ENCODE measurements around the gene BBOF1.

BBOF1 gene

GRCh38 chr14:74109369-74109768 is 90.2 kb downstream of the BBOF1 start:
- no peak for DNase-seq

- peak; percentile 63 for DNase-seq
Observed at GRCh38 chr14:74111395-74112216, 92.5 kb downstream of the BBOF1 start.
